GM12891 (cell line): ENCODE results near the gene AKAP5.

Experiments used
- POLR2A ChIP-seq: IDR thresholded peaks from 2 replicates; pipeline ENCODE4 v1.6.1; 2011; ENCODE audit warnings: low read depth, low read length, control low read depth
- POLR2AphosphoS5 ChIP-seq: IDR thresholded peaks from 2 replicates; pipeline ENCODE4 v1.6.1; 2011; ENCODE audit warnings: low read depth, low read length, control low read depth
- TAF1 ChIP-seq: IDR thresholded peaks from 2 replicates; pipeline ENCODE4 v1.6.1; 2011; ENCODE audit warnings: low read depth, low read length, control low read depth

DNA sequence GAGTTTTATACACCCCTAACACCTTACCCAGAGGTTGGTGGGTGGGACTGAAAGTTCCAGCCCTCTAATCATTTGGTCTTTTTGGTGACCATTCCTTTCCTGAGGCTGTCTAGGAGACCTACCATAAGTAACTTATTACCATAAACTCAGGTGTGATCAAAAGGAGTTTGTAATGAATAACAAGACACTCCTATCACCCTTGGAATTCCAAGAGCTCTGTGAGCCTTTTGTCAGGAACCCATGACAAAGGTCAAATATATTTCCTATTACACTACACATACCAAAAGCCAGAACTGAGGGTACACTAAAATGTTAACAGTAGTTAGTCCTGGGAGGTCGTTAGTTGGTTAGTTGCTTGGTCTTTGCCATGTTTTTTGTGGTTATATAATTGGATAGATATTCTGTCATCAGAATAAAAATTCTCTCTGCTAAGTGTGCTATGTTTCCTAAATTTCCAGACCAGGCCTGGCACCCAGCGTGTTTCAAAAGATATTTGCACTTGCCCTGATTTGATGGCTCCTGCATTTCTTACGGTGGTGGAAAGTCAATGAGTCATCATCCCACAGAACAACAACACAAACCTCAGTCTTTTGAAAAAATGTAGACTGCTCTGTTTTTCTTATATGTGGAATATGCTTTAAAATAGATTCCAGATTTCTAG is 27.0 kb upstream of the AKAP5 start:
- TF ChIP-seq POLR2A = no peak
- TF ChIP-seq POLR2AphosphoS5 = no peak
- TF ChIP-seq TAF1 = no peak
